Superior temporal gyrus (tissue), 1 donor: ENCODE data around the gene GFPT2.

ENCODE experiments used
- DNase-seq: peaks from one replicate; pipeline ENCODE4 v3.0.0-alpha.2; 2016; ENCODE audit errors: extremely low spot score

Gene GFPT2

GRCh38 chr5:180332861-180333260 is 20.3 kb downstream of the GFPT2 start:
- no peak for DNase-seq

- DNase-seq: no peak
These were observed 21.1 kb downstream of the GFPT2 start for GRCh38 chr5:180332051-180332517.

- DNase-seq: no peak
These were observed 21.5 kb downstream of the GFPT2 start for GRCh38 chr5:180331647-180331950.

GRCh38 chr5:180330810-180331646 is 22.1 kb downstream of the GFPT2 start:
- no peak for DNase-seq

DNA sequence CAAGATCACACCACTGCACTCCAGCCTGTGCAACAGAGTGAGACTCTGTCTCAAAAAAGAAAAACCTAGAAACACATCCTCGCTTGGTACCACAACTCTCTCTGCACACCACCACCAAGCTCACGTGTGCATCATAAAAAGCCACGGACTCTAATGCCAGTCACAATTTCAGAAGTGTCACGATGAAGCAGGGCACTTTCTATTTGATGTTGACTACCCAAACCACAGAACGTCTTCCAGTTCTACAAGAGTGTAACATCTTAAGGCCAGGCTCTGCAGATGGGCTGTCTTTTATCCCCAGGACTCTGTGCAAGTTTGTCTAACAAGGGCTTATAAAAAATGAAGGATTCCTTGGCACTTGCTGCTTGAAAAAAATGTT is 22.9 kb downstream of the GFPT2 start:
- no peak for DNase-seq

DNA sequence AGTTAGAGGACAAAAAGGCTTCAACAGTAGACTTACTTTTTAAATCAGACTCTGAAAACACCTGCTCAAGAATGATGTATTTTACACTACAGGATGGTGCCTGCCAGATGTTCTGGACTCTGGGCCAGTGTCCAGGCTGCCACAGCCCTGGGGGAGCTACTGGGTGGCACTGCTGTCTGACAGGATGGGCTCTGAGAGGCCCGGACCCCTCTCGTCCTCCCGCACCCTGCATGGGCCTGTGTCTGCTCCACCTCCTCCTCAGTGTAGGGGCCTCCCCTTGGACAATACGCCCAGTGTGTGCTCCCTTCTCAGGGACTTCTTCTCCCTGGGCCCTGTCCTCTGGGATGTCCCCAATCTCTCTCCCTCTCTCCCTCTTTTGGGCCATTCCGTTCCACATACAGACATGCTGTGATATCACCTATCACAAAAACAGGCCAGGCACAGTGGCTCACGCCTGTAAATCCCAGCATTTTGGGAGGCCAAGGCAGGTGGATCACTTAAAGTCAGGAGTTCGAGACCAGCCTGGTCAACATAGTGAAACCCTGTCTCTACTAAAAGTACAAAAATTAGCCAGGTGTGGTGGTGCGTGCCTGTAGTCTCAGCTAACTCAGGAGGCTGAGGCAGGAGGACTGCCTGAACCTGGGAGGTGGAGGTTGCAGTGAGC is 23.4 kb downstream of the GFPT2 start:
- no peak for DNase-seq

GRCh38 chr5:180329138-180329435 is 24.0 kb downstream of the GFPT2 start:
- no peak for DNase-seq

DNA sequence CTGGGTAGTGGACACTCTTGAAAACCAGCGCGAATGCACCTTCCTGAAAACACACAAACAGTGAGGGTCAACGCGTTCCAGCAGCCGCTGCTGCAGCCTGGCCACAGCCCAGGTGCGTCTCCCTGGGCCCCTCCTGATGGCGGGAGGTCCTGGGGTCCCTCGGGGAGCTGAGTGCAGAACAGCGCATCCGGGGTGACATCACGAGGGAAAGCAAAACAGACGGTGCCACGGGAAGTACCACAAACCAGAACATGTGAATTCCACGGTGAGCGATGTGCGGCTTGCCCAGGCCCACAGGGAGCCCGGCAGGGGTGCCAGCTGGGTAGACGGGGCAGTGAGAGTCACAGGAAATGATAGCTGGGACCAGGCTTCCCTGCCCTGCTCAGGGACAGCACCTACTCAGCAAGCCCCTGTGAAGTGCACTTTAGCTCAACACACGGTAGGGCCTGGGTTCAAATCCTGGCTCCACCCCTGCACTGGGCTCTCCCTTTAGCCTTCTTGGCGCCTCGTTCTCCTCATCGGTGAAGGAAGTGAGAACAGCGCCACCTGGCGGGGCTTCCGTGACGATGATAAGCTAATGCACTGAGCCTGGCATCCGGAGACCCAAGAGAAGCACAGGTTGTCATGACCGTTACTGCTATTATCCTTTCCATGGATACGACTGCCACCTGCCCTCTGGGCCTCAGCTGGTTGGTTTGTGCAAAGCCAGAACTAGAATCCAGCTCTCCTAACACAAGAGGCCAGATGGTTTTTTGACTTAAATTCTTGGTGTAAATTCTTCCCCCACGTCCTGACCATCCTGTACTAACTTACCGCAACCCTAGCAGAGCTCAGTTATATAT is 24.6 kb downstream of the GFPT2 start:
- DNase-seq: peak; percentile 87

DNA sequence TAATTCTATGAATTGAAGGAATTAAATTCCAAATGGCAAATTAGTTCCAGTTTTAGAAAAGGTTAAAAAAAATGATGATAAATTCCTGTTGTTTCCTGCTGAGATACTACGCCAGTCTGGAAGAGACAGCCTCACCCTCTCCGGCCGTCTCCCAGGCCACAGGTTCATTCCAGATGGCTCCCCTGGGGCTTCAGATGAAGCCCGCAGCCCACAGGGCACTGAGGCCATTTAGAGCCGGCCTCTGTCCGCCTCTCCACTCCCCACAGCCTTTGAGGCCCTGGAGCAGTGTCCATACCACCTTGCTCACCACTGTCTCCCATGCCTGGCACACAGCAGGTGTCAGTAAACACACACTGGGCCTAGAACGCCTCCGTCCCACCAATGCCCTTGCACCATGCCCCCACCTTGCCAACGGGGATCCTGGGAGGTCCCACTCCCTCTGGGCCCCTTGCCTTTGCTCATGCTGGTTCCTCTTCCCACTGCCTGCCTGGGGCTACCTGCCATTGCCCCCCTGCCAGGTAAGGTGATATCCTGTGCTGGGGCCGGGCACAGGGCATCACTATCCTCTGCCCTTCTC is 26.1 kb downstream of the GFPT2 start:
- no peak for DNase-seq

- DNase-seq: peak; percentile 67
These were observed 28.6 kb downstream of the GFPT2 start for GRCh38 chr5:180324601-180324950.

- peak; percentile 74 for DNase-seq
These were observed 29.1 kb downstream of the GFPT2 start for GRCh38 chr5:180323941-180324600.

DNA sequence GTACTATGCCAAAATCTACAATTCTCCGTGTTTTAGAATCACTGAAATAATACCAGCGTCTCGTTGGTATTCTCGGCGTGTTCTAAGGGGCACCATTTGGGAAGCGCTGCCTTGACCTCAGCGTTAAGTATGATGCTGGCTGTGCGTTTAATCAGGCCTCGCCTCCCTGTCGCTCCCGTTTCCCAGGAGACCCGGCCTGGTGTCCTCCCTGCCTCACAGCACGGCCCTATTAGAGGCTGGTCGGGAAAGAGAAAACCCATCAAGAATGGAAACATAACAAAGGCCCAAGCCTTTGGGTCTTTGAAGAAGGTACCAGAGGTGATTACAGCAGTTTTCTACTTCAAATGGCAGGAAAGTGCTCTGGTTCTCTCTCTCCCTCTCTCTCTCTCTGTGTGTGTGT is 30.0 kb downstream of the GFPT2 start:
- no peak for DNase-seq

DNA sequence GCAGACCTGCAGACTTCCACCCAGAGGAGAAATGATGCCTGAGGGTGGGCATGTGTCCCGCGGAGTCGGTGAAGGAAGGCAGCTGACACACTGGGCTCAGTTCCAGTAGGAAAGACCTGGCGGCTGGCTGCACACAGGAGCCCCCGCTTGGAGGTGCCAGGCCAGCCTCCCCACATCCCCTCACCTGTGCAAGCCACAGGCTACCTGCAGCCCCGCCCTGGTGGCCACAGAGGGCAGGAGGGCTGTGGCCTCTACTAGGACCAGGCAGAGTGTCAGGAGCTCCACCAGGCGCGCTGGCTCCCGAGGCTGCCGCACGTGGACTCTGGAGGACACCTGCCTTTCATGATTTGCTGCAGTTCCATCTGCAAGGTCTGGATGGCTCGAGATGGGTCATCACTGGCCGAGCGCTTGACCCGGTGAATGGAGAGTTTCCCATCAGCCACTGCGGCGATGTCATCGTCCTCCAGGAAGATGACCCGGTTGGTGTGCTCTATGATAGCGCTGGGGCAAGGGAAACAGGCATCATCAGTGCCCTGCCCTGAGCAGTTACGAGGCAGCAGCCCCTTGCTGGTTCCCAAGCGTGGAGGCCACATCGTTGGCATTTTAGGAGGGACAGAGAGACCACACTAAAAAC is 34.6 kb downstream of the GFPT2 start:
- DNase-seq: no peak

- no peak for DNase-seq
These were observed 36.5 kb downstream of the GFPT2 start for GRCh38 chr5:180316586-180316985.

DNA sequence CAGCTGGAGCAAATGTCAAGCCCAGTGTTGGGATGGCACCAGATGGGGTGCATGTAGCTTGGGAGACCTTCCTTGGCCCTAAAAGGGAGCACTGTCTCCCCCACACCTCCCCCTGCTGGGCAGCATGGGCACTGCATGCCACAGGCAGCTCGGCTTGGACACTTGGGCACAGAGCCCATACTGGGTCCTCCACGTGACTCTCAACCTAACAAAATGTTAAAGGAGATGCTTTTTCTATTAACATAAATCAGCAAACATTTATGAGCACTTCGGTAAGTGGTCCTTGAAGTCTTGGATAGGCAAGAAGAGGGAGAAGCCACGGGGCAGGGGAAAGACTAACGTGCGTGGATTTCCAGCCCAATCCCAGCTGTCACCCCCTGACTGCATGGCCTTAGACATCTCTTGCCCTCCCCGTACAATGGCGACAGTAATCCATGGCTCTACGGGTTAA is 37.3 kb downstream of the GFPT2 start:
- DNase-seq: peak; percentile 78

GRCh38 chr5:180313677-180314505 is 39.2 kb downstream of the GFPT2 start:
- peak; percentile 63 for DNase-seq

DNA sequence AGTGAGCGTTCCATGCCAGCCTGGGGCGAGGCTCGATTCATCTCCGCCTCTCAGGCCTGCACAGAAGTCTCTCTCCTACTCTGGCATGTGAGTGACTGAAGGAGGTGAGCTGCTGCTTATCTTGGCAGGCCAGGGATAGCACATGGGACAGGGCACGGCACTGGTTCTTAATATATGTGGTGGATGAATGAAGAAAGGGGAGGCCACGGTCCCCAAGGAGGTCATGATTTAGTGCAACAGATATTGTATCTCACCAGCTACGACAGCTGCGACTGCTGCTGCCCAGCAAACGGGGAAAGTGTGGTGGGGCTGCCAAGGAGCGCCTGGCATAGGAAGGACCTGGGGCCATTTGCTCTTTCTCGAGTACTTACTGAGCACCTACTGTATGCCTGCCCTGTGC is 41.9 kb downstream of the GFPT2 start:
- no peak for DNase-seq

- no peak for DNase-seq
These were observed 46.3 kb downstream of the GFPT2 start for GRCh38 chr5:180306796-180307195.

- DNase-seq: no peak
These were observed 47.7 kb downstream of the GFPT2 start for GRCh38 chr5:180305481-180305880.
